CD4-positive, alpha-beta T cell treated with Interleukin-17A for 1 hour (primary cell): ENCODE measurements around the gene TATDN2.
A peak's percentile ranks its signal among the peaks of the same experiment; 100 is the strongest.

Experiments
- DNase-seq: peaks from one replicate; pipeline ENCODE4 v3.0.0-alpha.2; 2020

Gene TATDN2, protein sequence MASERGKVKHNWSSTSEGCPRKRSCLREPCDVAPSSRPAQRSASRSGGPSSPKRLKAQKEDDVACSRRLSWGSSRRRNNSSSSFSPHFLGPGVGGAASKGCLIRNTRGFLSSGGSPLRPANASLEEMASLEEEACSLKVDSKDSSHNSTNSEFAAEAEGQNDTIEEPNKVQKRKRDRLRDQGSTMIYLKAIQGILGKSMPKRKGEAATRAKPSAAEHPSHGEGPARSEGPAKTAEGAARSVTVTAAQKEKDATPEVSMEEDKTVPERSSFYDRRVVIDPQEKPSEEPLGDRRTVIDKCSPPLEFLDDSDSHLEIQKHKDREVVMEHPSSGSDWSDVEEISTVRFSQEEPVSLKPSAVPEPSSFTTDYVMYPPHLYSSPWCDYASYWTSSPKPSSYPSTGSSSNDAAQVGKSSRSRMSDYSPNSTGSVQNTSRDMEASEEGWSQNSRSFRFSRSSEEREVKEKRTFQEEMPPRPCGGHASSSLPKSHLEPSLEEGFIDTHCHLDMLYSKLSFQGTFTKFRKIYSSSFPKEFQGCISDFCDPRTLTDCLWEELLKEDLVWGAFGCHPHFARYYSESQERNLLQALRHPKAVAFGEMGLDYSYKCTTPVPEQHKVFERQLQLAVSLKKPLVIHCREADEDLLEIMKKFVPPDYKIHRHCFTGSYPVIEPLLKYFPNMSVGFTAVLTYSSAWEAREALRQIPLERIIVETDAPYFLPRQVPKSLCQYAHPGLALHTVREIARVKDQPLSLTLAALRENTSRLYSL

DNA sequence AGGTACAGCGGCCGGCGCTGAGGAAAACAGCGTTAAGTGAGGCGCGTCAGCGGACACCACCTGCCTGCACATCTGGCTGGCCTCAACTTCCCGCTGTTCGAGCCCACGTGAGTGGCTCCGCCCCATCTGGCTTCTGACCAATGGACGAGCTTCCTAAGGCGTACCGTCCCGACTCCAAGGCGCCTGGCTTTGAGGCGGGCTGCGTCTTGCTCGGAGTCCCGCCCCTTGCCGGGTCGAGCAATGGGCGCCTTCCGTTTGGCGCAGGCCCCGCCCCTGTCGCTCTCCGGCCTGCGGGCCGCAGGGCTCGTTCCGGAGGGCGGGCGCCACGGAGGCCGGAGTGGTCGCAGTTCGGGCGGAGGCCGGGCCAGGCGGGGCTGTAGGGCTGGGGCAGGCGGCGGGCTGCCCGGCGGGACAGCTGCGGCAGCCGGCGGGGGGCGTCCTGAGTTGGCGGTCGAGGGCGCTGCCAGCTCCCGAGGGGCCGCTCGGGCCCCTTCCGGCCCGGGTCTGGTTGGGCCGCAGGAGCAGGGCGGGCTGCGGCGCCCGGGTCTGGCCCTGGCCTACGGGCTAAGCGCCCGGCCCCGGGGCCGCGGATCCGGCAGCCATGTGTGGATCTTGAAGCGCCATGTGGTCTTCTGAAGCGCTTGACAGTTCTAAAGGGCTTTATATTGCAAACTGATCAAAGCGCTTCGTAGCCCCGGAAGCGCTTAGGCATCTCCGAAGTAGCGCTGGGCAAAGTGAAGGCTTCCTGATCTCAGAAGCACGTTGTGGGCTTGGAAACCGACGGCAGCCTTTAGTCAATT lies at the start of gene TATDN2:
Gene TATDN2, plus strand, starts transcription at position 276 of the 800 bp plus-strand sequence. CDS start 742 bp downstream, outside the sequence.
- DNase-seq: peak; percentile 95

DNA sequence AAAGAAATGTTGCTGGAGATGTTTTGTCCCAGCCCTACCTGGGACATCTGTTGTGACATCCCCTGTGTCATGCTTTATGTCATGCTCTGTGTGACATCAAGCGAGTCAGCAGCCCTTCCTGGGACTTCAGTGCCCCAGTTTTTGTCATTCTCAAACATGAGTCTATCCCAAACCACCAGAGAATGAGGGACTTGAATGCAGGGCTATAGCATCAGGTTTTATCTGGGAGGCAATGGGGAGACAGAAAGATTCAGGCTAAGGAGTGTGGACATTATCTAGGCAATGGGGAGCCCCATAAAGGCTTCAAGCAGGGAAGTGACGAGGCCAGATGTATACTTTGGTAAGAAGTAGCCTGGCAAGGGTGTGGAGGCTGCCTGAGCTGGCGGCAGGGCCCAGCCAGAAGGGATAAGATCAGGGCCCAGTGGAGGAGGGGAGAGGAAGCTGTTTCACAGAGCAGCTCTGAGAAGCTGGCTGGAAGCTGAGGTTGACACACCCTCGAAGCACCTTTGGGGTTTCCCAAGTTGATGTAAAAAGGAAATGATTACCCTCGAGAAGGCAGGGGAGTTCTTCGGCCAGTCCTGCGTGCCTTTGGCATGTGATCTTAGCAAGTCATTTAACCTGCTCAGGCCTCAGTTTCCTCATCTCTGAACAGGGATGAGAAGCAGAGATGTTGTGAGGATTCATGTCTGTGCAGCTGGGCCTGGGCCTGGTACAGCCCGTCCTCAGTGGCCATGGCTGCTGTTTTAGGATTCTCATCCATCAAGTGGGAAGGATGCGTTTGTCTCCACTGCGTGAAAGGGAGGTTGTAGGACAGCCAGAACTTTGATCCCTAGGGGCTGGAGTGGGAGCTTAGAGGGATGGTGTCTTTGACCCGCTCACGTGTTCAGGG lies 49.3 kb upstream of the TATDN2 start:
- DNase-seq: peak; percentile 90

DNA sequence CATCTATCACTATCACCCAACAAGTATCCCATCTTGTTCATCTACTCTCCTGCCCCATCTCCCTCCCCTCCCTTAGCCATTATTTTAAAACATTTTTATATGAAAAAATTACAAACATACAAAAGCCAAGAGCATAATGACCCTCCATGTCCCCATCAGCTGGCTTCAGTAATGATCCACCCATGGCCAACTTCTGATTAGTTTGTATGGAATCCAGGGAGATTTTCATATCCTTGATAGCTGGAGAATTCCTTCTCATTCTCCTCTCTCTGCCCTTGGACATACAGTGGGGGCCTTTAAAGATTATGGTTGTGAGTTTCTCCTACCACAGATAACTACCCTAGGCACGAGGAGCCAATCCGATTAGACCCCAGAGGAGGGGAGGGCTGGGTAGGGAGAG lies 43.3 kb upstream of the TATDN2 start:
- DNase-seq: no peak

DNA sequence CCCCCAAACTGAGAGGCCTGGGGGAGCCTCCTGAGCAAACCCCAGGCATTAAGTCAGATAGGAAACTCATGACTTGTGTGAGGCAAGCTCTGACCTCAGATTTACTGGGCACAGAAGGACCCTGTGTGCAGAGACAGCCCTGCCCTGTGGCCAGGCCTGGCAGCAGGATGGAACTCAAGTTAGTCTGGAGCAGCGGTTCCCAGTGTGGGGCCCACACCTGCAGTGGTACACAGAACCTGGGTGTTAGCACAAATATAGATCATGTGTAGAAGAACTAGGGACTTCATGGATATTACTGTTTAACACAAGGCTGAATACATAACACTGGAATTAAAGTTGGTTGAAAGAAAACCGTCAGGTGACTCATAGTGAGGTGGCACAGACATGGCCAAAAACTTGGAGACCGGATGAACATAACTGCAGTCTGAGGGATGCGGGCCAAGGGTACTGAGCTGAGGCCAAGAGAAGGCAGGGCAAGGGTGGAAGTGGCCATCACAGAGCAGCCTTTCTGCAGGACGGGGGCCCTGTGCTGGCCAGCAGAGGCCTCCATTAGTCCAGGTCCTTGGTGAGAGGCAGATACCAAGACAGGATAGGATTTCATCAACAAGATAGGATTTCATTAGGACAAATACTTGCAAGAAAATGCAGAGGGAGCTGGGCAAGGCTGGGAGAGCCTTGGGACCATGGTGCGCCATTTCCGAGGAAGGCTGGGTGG lies 42.7 kb upstream of the TATDN2 start:
- no peak for DNase-seq

DNA sequence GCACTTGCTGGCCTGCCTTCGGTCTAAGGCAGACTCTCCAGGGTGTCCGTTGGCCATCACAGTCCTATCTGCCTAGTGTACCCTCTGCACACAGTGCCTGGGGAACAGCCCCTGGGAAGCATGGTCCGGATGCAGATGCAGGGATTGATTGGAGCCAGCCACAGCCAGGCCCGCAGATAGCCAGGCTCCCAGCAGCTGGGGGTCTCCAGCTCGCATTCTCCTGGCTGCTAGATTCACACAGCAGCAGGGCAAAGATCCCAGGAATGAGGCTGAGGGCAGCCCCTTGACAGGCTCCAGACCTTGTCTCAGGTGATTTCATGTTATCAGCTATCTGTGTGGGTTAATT lies 42.1 kb upstream of the TATDN2 start:
- no peak for DNase-seq

DNA sequence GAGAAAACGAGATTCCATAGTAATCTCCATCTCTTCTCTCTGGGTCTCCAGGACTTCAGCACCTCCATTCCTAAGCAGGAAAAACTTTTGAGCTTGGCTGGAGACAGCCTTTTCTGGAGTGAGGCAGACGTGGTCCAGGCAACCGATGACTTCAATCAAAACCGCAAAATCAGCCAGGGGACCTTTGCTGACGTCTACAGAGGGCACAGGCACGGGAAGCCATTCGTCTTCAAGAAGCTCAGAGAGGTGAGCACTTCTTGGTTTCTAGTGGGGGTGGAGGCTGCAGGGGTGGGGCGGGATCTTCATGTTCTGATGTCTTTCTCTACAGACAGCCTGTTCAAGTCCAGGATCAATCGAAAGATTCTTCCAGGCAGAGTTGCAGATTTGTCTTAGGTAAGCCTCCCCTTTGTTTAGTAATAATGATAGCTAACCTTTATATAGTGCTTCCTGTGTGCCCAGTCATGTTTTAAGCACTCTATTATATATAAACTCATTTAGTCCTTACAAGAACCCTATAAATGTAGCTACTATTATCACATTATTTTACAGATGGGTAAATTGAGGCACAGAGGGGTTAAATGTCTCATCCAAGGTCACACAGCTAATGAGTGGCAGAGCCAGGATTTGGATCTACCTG lies 35.0 kb upstream of the TATDN2 start:
- DNase-seq: no peak

- no peak for DNase-seq
These were observed 32.5 kb upstream of the TATDN2 start for GRCh38 chr3:10215578-10216368.

DNA sequence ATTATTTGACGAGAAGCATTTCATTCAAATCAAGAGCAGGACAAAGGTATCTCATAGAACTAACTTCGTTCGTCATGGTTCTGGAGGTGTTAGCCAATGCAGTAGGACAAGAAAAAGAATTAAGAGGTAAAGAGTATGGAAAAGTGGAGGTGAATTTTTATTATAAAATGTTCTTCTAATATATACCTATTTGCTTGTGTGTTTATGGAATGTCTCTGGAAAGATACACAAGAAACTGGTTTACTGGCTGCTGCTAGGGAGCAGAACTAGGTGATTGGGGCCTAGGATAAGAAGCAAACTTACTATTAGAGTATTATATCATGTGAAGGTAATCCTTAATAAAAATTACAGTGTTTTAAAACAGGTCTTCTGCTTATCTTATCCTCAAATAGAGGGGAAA lies 30.9 kb upstream of the TATDN2 start:
- no peak for DNase-seq

GRCh38 chr3:10219737-10220136 lies 28.5 kb upstream of the TATDN2 start:
- DNase-seq: no peak

GRCh38 chr3:10223676-10224639 lies 24.3 kb upstream of the TATDN2 start:
- DNase-seq: peak; percentile 59

DNA sequence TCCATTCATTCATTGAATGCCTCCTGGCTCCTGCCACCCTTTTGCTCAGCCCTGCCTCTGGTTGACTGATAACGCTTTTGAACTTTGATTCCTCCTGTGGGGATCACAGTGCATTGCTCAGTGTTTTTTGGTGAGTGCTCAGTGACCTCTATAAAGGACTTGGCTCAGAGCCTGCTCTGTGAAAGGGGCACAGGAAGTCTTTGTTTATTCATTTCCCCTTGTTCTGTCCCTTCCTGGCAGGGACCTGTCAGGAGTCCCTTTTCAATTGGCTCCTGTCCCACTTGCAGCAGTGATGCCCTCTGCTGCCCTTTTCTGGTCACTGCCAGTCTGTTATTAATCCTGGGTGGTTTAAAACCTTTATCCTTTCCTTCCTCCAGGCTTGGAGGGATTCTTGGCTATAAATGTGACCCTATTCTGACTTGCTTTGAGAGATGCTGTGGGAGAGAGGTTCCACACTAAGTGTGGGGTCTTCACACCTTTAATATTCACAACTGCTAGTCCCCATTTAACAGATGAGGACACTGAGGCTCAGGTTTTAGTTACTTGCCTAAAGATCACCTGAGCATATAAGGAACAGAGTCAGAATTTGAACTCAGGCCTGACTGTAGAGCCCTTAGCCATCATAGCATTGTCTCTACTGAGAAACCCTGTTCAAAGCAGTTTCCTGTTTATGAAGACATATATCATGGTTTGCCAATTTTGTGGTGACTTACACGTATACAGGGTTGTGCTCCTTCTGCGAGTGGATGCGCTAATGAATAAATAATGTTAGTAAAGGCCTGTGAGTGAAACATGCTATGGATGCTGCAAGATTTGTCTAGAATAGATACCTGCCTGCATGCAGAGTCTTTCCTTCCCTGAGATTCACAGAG lies 23.2 kb upstream of the TATDN2 start:
- peak; percentile 80 for DNase-seq

- DNase-seq: no peak
These were observed 22.0 kb upstream of the TATDN2 start for GRCh38 chr3:10226293-10226692.

DNA sequence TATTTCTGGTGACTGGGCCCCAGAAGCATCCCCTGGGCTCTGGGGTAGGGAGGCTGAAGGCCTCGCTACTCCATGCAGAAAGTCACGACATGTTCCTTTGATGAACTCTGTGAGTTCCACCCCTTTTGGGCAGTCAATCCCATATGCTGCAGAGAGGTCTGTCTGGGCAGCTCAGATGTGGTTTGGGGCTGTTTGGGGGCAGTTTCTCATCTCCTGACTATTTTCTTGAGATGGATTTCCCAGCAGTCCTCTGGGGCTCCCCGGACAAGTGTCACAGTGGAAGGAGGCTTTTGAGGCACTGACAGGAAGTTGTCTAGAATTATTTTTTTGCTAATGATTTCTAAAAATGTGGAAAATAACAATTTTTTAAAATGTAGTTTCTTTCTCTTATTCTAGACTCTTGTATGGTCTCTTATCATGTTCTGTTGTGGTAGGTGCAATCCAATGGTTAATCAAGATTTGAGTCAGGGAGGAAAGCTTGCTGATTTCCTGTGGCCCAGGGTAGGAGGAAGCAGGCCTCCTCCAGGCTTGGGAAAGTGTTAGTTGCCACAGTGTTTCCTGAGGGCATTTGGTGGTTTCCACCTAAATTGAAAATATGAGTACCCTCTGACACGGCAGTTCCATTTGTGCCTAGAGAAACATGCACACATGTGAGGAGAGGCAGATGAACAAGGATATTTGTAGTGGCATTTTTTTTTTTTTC lies 19.9 kb upstream of the TATDN2 start:
- DNase-seq: peak; percentile 37

- no peak for DNase-seq
These were observed 18.7 kb upstream of the TATDN2 start for GRCh38 chr3:10229576-10229975.

- DNase-seq: no peak
These were observed 16.1 kb upstream of the TATDN2 start for GRCh38 chr3:10232137-10232536.

DNA sequence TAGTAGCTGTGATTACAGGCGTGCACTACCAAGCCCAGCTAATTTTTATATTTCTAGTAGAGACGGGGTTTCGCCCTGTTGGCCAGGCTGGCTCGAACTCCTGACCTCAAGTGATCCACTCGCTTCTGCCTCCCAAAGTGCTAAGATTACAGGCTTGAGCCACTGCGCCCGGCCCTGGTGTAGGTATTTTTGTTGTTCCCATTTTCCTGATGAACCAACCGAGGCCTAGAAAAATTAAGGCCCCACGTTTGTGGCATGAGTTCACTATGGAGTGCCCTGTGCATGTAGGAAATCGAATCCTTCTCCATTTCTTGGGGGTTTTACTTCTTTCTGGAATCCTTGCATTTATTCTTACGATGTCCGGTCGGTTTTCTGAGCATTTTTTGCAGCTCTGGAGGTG lies 14.3 kb upstream of the TATDN2 start:
- no peak for DNase-seq

- DNase-seq: no peak
These were observed 13.6 kb upstream of the TATDN2 start for GRCh38 chr3:10234526-10235230.
